Esophagus muscularis mucosa (tissue), 4 donors: ENCODE measurements around the gene GTPBP3. TPM values are rescaled to one million over a fixed set of nuclear protein-coding genes. Genes with fewer than 3 reads are reported as not detected.
"Not testable (repeated sequence)": the region's sequence is repeated elsewhere in the genome, so short reads cannot be mapped to it uniquely, and the experiment has no call there.

Experiments used
- DNase-seq: peaks from one replicate; pipeline ENCODE4 v3.0.0-alpha.2; 2017; ENCODE audit errors: extremely low spot score
- H3K27ac ChIP-seq, 4 donors: fragments of 200-600 bp; sonication (generic); replicated peaks in 1 of 4; 1 replicate in 3 of 4; 2 replicates in 1 of 4; pipeline ENCODE4 v1.5.1; 2016 to 2019; ENCODE audit warnings: mild to moderate bottlenecking in 1 of 4
- H3K27me3 ChIP-seq, 4 donors: fragments of 200-600 bp; sonication (generic); one replicate each; pipeline versions ENCODE4 v1.5.1 to v1.6.0; 2016 to 2019
- H3K36me3 ChIP-seq, 4 donors: fragments of 200-600 bp; sonication (generic); one replicate each; pipeline ENCODE4 v1.5.1; 2016 to 2019
- H3K4me1 ChIP-seq, 4 donors: fragments of 200-600 bp; sonication (generic); one replicate each; pipeline ENCODE4 v1.5.1; 2016 to 2019
- H3K4me3 ChIP-seq, 4 donors: fragments of 200-600 bp; sonication (generic); 1 replicate in 2 of 4; 2 replicates in 2 of 4; pipeline ENCODE4 v1.5.1; 2016 to 2019; ENCODE audit warnings: mild to moderate bottlenecking in 4 of 4, moderate library complexity in 1 of 4
- H3K9me3 ChIP-seq, 4 donors: fragments of 200-600 bp; sonication (generic); 1 replicate in 3 of 4; 2 replicates in 1 of 4; pipeline ENCODE4 v1.5.1; 2016 to 2019
- CTCF ChIP-seq, 3 experiments: fragments of 200-600 bp in 2 of 3; fragments of 450-650 bp in 1 of 3; sonication (generic) in 2 of 3; IDR thresholded peaks; one replicate each; pipeline ENCODE4 v1.5.1; 2017 to 2019; ENCODE audit warnings: antibody characterized with exemption in 3 of 3, mild to moderate bottlenecking in 2 of 3, moderate library complexity in 1 of 3
- EP300 ChIP-seq: sonication (generic); formaldehyde crosslinking; IDR thresholded peaks from one replicate; pipeline ENCODE4 v1.6.1; 2017; ENCODE audit warnings: antibody characterized with exemption
- POLR2A ChIP-seq: fragments of 450-650 bp; IDR thresholded peaks from one replicate; pipeline ENCODE4 v1.6.1; 2017; ENCODE audit warnings: antibody characterized with exemption, moderate library complexity, mild to moderate bottlenecking, low read depth
- POLR2AphosphoS5 ChIP-seq, 2 donors: sonication (generic); formaldehyde crosslinking; IDR thresholded peaks; one replicate each; pipeline ENCODE4 v1.6.1; 2017; ENCODE audit warnings: antibody characterized with exemption in 2 of 2
- WGBS: methylation state at CpG from one replicate; pipeline ENCODE4 v1.1.5; 2018; 5-methylcytosine and 5-hydroxymethylcytosine counted together
- intact Hi-C: fragments of 100-400 bp; cut with DNase I; formaldehyde crosslinking; loops from one replicate; pipeline ENCODE4 v1.15.1; 2023
- total RNA-seq, 4 donors: library from RNA; depleted of rRNA; stranded (reverse); fragments of >200 nt; gene quantifications; one replicate each; pipeline versions ENCODE4 v1.1.0 to v1.2.1, GENCODE V29; 2016

GTPBP3 gene
- total RNA-seq, 4 donors from 2014 or later = 8.7 to 13.3 (median 10.2) TPM

GRCh38 chr19:17294051-17294891 lies 43.1 kb upstream of the GTPBP3 start:
- DNase-seq = peak; percentile 70
- Histone ChIP-seq H3K27me3 (no peaks in the 10 kb centered on the region), H3K9me3 (peaks cover 0 to 5% (median 0%) of the 10 kb centered on the region in 4 donors), H3K36me3 (peaks cover 3 to 28% (median 18%) of the 10 kb centered on the region in 4 donors), H3K27ac (no peak overlapping the region), H3K4me1 (peaks cover 0 to 30% (median 19%) of the 10 kb centered on the region in 4 donors), H3K4me3 (no peak overlapping the region)
- no peak for TF ChIP-seq CTCF (IDR thresholded peaks at IDR 0.05)
- TF ChIP-seq POLR2A = no peak
- TF ChIP-seq POLR2AphosphoS5 (IDR thresholded peaks at IDR 0.05) = no peak
- no peak for TF ChIP-seq EP300
- 75% methylated on average over 36 of the region's 48 CpGs for WGBS
- intact Hi-C loops = loop anchor here (5.0 kb wide), 1 partner anchor 98 kb away; the partner anchor contains the start of gene CCDC194

- H3K9me3 ChIP-seq, DNase-seq, H3K27ac ChIP-seq, H3K27me3 ChIP-seq, H3K4me3 ChIP-seq, intact Hi-C loops: not testable (repeated sequence)
- WGBS = 98% methylated on average over 6 of the region's 6 CpGs
- Histone ChIP-seq H3K4me1 (peaks cover 0 to 32% (median 18%) of the 10 kb centered on the region in 4 donors), H3K36me3 (peaks cover 3 to 33% (median 21%) of the 10 kb centered on the region in 4 donors)
Observed at GRCh38 chr19:17295551-17295950, 41.8 kb upstream of the GTPBP3 start.

- 57% methylated on average over 4 of the region's 4 CpGs for WGBS
- intact Hi-C loops = no loop called here
- TF ChIP-seq EP300 = no peak
- TF ChIP-seq CTCF (IDR thresholded peaks at IDR 0.05) = no peak
- TF ChIP-seq POLR2AphosphoS5 (IDR thresholded peaks at IDR 0.05) = no peak
- TF ChIP-seq POLR2A = no peak
Observed at GRCh38 chr19:17296273-17296672, 41.1 kb upstream of the GTPBP3 start.

GRCh38 chr19:17296976-17297375 lies 40.4 kb upstream of the GTPBP3 start:
- no peak for TF ChIP-seq POLR2A
- Histone ChIP-seq H3K36me3 (peaks cover 3 to 42% (median 26%) of the 10 kb centered on the region in 4 donors), H3K27ac (no peak overlapping the region), H3K9me3 (peaks cover 0 to 5% (median 0%) of the 10 kb centered on the region in 4 donors), H3K4me1 (peaks cover 0 to 44% (median 30%) of the 10 kb centered on the region in 4 donors), H3K27me3 (no peaks in the 10 kb centered on the region), H3K4me3 (no peak overlapping the region)
- WGBS = 87% methylated on average over 6 of the region's 6 CpGs
- DNase-seq = no peak
- intact Hi-C loops = no loop called here

More at GRCh38 chr19:17296273-17296672, 41.1 kb upstream of the GTPBP3 start:
- Histone ChIP-seq H3K9me3 (peaks cover 0 to 5% (median 0%) of the 10 kb centered on the region in 4 donors), H3K4me1 (peaks cover 0 to 39% (median 25%) of the 10 kb centered on the region in 4 donors), H3K36me3 (peaks cover 3 to 41% (median 25%) of the 10 kb centered on the region in 4 donors), H3K4me3 (no peak overlapping the region), H3K27me3 (no peaks in the 10 kb centered on the region), H3K27ac (no peak overlapping the region)
- peak; percentile 70 for DNase-seq

- WGBS = 95% methylated on average over 31 of the region's 51 CpGs
- no peak overlapping the region for H3K27ac ChIP-seq
- no peak for DNase-seq
Observed at GRCh38 chr19:17300992-17301619, 36.2 kb upstream of the GTPBP3 start.

More at GRCh38 chr19:17300992-17301619, 36.2 kb upstream of the GTPBP3 start:
- TF ChIP-seq CTCF (IDR thresholded peaks at IDR 0.05) (no peak), POLR2A (no peak), POLR2AphosphoS5 (IDR thresholded peaks at IDR 0.05) (no peak), EP300 (no peak)
- Histone ChIP-seq H3K27me3 (peaks cover 0 to 7% (median 0%) of the 10 kb centered on the region in 4 donors), H3K36me3 (peaks cover 3 to 28% (median 14%) of the 10 kb centered on the region in 4 donors), H3K9me3 (peaks cover 0 to 5% (median 0%) of the 10 kb centered on the region in 4 donors), H3K4me3 (no peak overlapping the region), H3K4me1 (peaks cover 29 to 59% (median 52%) of the 10 kb centered on the region in 4 donors)
- intact Hi-C loops = no loop called here
